Retinal pigment epithelial cell (primary cell): ENCODE measurements around the gene GRIN3B.
A peak's percentile ranks its signal among the peaks of the same experiment; 100 is the strongest.

Experiments
- DNase-seq: peaks from one replicate; pipeline ENCODE4 v3.0.0-alpha.2; 2010; ENCODE audit warnings: low read depth
- H3K4me3 ChIP-seq: 2 replicates; pipeline ENCODE4 v1.5.1; 2011; ENCODE audit warnings: mild to moderate bottlenecking, low read length, control low read depth, moderate library complexity
- CTCF ChIP-seq: conservative IDR thresholded peaks from 2 replicates; pipeline ENCODE4 v1.5.1; 2011; ENCODE audit warnings: low read depth, low read length, control low read depth, inconsistent platforms

GRIN3B gene

DNA sequence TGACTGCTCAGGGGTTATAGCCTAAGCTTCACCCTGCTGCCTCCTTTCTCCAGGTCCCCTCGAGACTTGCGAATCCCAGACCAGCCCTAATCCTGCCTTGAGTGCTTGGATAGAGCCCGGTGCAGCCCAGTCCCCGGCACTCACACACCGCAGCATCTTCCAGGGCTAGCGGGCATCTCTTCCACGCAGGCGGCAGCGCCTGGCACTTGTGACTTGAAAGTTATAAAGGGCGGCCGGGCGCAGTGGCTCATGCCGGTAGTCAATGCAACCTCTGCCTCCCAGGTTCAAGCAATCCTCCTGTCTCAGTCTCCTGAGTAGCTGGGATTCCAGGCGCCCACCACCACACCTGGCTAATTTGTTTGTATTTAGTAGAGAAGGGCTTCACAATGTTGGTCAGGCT is 14.1 kb upstream of the GRIN3B start:
- no peak overlapping the region for H3K4me3 ChIP-seq
- no peak for TF ChIP-seq CTCF
- DNase-seq = no peak

DNA sequence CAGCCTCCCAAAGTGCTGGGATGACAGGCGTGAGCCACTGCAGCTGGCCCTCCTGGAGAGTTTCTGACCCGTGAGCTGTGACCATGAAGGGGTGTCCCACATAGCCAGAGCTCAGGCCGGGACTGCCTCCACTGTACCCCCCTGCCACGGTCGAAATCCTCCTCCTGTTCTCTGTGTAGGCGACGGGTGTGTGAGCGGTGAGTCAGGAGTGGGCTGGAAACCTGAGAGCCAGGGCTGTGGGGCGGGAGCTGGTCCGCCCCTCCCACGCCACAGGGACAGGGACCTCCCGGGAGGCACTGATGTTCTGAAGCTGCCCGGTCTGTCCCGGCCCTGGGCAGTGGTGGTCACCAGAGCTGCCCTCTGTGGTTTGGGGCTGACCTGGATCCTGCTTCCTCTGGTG is 12.1 kb upstream of the GRIN3B start:
- no peak for TF ChIP-seq CTCF
- DNase-seq = no peak
- H3K4me3 ChIP-seq = no peak overlapping the region

DNA sequence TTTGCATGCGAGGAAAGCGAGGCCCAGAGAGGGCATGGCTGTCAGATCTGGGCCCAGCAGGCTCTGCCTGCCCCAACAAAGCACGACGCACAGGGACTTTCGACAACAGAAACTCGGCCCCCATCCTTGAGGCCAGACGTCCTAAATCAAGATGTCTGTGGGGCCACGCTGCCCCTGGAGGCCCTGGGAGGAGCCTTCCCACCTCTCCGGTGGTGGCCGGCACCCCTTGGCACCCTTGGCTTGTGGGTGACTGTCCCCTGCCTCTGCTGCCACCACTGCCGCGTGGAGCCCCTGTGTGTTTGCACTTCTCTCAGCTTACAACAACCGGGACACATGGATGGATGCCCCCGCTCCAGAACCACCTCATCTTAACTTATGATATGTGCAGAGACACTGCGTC is 11.7 kb upstream of the GRIN3B start:
- DNase-seq = no peak
- no peak overlapping the region for H3K4me3 ChIP-seq
- TF ChIP-seq CTCF = no peak

DNA sequence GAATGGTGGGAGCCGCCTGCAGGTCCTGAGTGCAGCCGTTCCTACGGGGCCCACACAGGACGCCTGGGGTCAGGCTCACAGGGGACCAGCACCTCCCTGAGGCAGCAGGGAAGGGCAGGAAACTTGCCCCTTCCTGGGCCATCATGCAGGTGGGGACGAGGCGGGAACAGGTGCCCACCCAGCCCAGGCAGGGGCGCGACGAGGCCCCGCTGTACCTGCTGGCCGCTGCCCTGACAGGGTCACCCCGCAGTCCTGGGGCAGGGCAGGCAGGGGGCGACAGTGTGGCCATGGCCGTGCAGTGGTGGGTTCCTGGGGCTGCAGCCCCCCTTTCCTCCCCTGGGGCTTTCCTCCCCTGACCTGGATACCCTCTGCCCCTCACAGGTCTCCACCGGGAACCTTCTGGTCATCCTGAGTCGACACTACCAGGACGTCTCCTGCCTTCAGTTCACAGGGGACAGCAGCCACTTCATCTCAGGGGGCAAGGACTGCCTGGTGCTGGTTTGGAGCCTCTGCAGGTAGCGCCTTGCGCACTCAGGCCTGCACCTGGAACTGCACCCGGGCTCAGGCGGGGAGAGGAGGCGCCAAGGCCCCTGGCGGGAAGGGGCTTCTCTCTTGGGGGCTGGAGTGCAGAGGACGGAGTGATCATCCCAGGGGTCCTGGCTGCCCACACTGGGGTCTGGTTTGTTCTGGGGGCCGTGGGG is 10.7 kb upstream of the GRIN3B start:
- peak; percentile 47 for TF ChIP-seq CTCF
- DNase-seq = no peak
- no peak overlapping the region for H3K4me3 ChIP-seq

DNA sequence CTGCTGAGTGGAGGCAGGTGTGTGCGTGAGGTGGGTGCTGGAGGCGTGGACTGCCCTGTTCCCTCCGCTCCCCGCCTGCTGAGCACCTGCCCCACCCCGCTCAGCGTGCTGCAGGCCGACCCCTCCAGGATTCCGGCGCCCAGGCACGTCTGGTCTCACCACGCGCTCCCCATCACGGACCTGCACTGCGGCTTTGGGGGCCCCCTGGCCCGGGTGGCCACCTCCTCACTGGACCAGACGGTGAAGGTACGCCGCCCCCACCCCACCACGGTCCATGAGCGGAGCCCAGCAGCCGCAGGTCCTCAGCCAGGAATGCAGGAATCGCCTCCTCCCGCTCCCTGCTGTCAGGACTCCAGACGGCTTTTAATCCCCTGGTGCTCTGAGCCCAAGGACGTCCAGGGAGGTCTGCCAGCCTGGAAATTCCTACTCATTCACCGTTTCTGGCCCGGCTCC is 10.1 kb upstream of the GRIN3B start:
- peak; percentile 57 for DNase-seq
- no peak overlapping the region for H3K4me3 ChIP-seq
- no peak for TF ChIP-seq CTCF

GRCh38 chr19:990746-991145 is 9.5 kb upstream of the GRIN3B start:
- H3K4me3 ChIP-seq = no peak overlapping the region
- no peak for DNase-seq
- TF ChIP-seq CTCF = no peak

DNA sequence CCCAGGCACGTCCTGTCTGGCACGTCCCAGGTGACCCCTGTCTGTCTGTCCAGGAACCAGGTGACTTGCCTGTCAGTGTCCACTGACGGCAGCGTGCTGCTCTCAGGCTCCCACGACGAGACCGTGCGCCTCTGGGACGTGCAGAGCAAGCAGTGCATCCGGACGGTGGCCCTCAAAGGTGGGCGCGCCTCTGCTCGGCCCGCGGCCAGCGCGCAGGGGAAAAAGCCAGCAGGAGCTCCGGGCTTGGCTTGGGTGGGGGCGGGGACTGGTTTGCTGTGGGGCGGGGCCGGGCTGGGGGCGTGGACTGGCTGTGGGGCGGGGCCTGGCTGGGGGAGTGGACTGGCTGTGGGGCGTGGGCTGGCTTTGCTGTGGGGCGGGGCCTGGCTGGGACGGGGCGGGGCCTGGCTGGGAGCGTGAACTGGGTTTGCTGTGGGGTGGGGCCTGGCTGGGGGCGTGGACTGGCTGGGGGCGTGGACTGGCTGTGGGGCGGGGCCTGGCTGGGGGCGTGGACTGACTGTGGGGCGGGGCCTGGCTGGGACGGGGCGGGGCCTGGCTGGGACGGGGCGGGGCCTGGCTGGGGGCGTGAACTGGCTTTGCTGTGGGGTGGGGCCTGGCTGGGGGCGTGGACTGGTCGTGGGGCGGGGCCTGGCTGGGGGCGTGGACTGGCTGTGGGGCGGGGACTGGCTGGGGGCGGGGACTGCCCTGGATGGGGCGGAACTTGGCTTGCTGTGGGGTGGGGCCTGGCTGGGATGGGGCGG is 8.9 kb upstream of the GRIN3B start:
- DNase-seq = no peak
- H3K4me3 ChIP-seq = no peak overlapping the region
- TF ChIP-seq CTCF = no peak
